Spleen (tissue), 7 donors: Measurements from ENCODE around the gene PAX6.

Experiments
- CTCF ChIP-seq, 11 experiments: fragments of 200-600 bp in 7 of 11; fragments of 450-650 bp in 4 of 11; sonication (generic) in 4 of 11; IDR thresholded peaks in 8 of 11; conservative IDR thresholded peaks in 3 of 11; 1 replicate in 7 of 11; 2 replicates in 4 of 11; pipeline versions ENCODE4 v1.4.0 to v1.8.0; 2016 to 2021; ENCODE audit warnings: antibody characterized with exemption in 11 of 11, inconsistent platforms in 4 of 11, mild to moderate bottlenecking in 1 of 11
- POLR2A ChIP-seq, 3 donors: fragments of 450-650 bp; IDR thresholded peaks; one replicate each; pipeline ENCODE4 v1.5.1; 2017; ENCODE audit warnings: antibody characterized with exemption in 3 of 3, mild to moderate bottlenecking in 1 of 3
- donor health status: DM: no; HTN: no; CAD: no; lungs with moderate emphysema.
- donor health status: DM: no; HTN: no; CAD: no.
- donor health status: DM: no; HTN: no; CAD: no.

- TF ChIP-seq CTCF (IDR thresholded peaks at IDR 0.05 in 8 of 11, conservative IDR thresholded peaks at IDR 0.05 in 3 of 11) (no peak), POLR2A (IDR thresholded peaks at IDR 0.05) (no peak)
Observed at GRCh38 chr11:31828217-31828616, 17.1 kb upstream of the PAX6 start.
